ENCODE data around the gene KCNQ4. TPM values are rescaled to one million over a fixed set of nuclear protein-coding genes. Genes with fewer than 3 reads are reported as not detected.

KCNQ4 gene
- total and polyA plus RNA-seq, 2 of the 8 experiments (the other 6 are each of a cell fraction or from before 2014, with no cell fraction given) = 2.2 to 3.9 TPM

DNA sequence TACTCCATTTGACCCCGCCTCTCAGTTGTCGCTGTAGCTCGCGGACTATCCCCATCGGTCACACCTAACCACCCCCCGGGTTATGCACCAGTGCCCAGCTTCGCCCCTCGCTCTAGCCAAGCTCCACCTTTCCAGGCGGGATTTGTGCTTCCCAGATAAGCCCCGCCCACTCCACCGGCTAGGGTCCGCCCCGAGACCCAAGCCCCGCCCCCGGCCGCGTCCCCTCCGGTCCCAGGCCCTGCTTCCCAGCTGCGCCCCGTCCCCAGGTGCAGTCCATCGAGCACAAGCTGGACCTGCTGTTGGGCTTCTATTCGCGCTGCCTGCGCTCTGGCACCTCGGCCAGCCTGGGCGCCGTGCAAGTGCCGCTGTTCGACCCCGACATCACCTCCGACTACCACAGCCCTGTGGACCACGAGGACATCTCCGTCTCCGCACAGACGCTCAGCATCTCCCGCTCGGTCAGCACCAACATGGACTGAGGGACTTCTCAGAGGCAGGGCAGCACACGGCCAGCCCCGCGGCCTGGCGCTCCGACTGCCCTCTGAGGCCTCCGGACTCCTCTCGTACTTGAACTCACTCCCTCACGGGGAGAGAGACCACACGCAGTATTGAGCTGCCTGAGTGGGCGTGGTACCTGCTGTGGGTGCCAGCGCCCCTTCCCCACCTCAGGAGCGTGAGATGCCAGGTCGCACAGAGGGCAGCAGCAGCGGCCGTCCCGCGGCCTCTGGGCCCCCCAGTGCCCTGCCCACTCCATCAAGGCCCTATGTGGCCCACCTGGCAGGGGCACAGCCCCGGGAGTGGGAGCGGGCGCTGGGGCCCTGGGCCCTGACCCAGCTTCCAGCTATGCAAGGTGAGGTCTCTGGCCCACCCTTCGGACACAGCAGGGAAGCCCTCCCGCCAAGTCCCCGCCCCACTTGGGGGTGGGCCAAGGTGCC, 54.7 kb downstream of the KCNQ4 start:
- Histone ChIP-seq H3K27me3 (replicated peaks in 1 of 4; ENCODE audit: control insufficient read depth in 3 of 4, extremely low read depth in 1 of 4, insufficient read depth in 3 of 4, low read length in 3 of 4) (no peaks in the 10 kb centered on the region), H4K91ac (replicated peaks; ENCODE audit: insufficient read length, low read length) (no peak overlapping the region), H3K9ac (replicated peaks in 1 of 4; ENCODE audit: extremely low read depth in 1 of 4, low read depth in 3 of 4, low read length in 3 of 4) (no peak overlapping the region), H2AK5ac (ENCODE audit: low read depth, low read length) (no peak overlapping the region), H3K4me2 (ENCODE audit: insufficient read depth in 1 of 2, low read depth in 2 of 2, low read length in 2 of 2) (no peak overlapping the region), H3K23ac (ENCODE audit: insufficient read length) (no peak overlapping the region), H3K36me3 (ENCODE audit: control insufficient read depth in 2 of 4, insufficient read depth in 4 of 4, low read length in 3 of 4) (peaks cover 0 to 5% (median 0%) of the 10 kb centered on the region in 4 experiments; a peak in 1 of 8 replicates), H3K56ac (replicated peaks; ENCODE audit: insufficient read length, low read depth, low read length) (no peak overlapping the region), H2BK15ac (ENCODE audit: low read length) (no peak overlapping the region), H3K23me2 (ENCODE audit: low read depth, low read length) (no peaks in the 10 kb centered on the region), H3K4ac (replicated peaks; ENCODE audit: insufficient read length, low read depth, low read length) (no peak overlapping the region), H3K79me2 (ENCODE audit: control insufficient read depth in 1 of 2, insufficient read depth in 2 of 2, low read length in 2 of 2) (no peaks in the 10 kb centered on the region), H2BK12ac (ENCODE audit: low read depth, low read length) (no peak overlapping the region), H2AFZ (ENCODE audit: low read length) (no peak overlapping the region), H3K79me1 (ENCODE audit: low read depth, low read length) (no peaks in the 10 kb centered on the region), H3K4me3 (ENCODE audit: extremely low read depth in 1 of 4, insufficient read depth in 2 of 4, low read depth in 3 of 4, low read length in 4 of 4) (no peak overlapping the region), H3K4me1 (replicated peaks in 1 of 4; ENCODE audit: control insufficient read depth in 3 of 4, insufficient read depth in 4 of 4, low read length in 3 of 4) (no peaks in the 10 kb centered on the region; a peak in 1 of 7 replicates), H2BK120ac (replicated peaks; ENCODE audit: low read depth, low read length) (no peak overlapping the region), H4K8ac (ENCODE audit: extremely low read depth, insufficient read depth, low read length) (peak overlapping the region; percentile 15), H4K5ac (ENCODE audit: insufficient read length, low read depth, low read length) (no peak overlapping the region), H3K9me3 (ENCODE audit: insufficient read depth in 2 of 2, low read depth in 1 of 2, low read length in 1 of 2) (no peaks in the 10 kb centered on the region), H2BK20ac (ENCODE audit: low read length) (no peak overlapping the region), H2BK5ac (ENCODE audit: low read depth, low read length) (no peak overlapping the region), H4K20me1 (replicated peaks in 1 of 2; ENCODE audit: control insufficient read depth in 1 of 2, insufficient read depth in 2 of 2, low read length in 2 of 2) (no peaks in the 10 kb centered on the region), H3K18ac (ENCODE audit: extremely low read depth, low read length) (no peak overlapping the region), H3K27ac (ENCODE audit: low read depth, low read length) (no peak overlapping the region), H3K14ac (ENCODE audit: insufficient read length) (no peak overlapping the region)
- no peak for FAIRE-seq
- 84% methylated on average over 44 of the region's 60 CpGs; no CpG with 5 or more reads in 1 of the 2 experiments for WGBS, 2 experiments (ENCODE audit: extremely low coverage in 1 of 2, insufficient coverage in 1 of 2, insufficient read length in 1 of 2, insufficient replicate concordance in 2 of 2, low coverage in 1 of 2, low lambda C conversion rate in 2 of 2, missing lambda C conversion rate in 1 of 2)
- peak in 1 of 2 experiments; percentile 75 for DNase-seq (ENCODE audit: low read depth in 1 of 2, low spot score in 2 of 2)
- CTCF ChIA-PET (ENCODE audit: partially characterized antibody) = interaction anchor here (0.7 to 3.2 kb wide), 9 partner anchors 11 to 187 kb away, joined by 3 to 28 read pairs (median 5); no protein-coding TSS in a partner anchor
- POLR2A ChIA-PET (ENCODE audit: partially characterized antibody) = interaction anchor here (0.7 to 1.5 kb wide), 4 partner anchors 8 to 142 kb away, joined by 3 to 4 read pairs (median 4); partner anchors contain the start of genes CITED4 and CTPS1
- TF ChIP-seq CEBPB (IDR thresholded peaks at IDR 0.05; ENCODE audit: low read depth, low read length) (no peak), TBP (IDR thresholded peaks at IDR 0.05; ENCODE audit: low read depth, low read length) (no peak), POLR2AphosphoS5 (IDR thresholded peaks at IDR 0.05; ENCODE audit: low read depth, low read length) (no peak), CBX8 (IDR thresholded peaks at IDR 0.05; ENCODE audit: borderline replicate concordance, low read depth, low read length) (no peak), SUZ12 (IDR thresholded peaks at IDR 0.05; ENCODE audit: low read length) (no peak), RBBP5 (IDR thresholded peaks at IDR 0.05; ENCODE audit: borderline replicate concordance, low read depth, low read length) (no peak), TAF7 (optimal IDR thresholded peaks at IDR 0.05; ENCODE audit: borderline replicate concordance, low read depth, low read length) (no peak), ATF2 (IDR thresholded peaks at IDR 0.05; ENCODE audit: low read length) (no peak), CBX5 (IDR thresholded peaks at IDR 0.05; ENCODE audit: low read depth, low read length) (no peak)
